A549 (cell line): ENCODE results near the gene KIF16B.

ENCODE experiments used
- CTCF ChIP-seq: fragments of >200 bp; sonication (Bioruptor Twin); formaldehyde crosslinking; IDR thresholded peaks from 3 replicates; pipeline ENCODE4 v1.5.1; 2016
- ELK1 ChIP-seq: fragments of 150-350 bp; IDR thresholded peaks from 2 replicates; pipeline ENCODE4 v1.6.1; 2014; ENCODE audit warnings: low read depth, mild to moderate bottlenecking, low read length
- EP300 ChIP-seq, 2 experiments: fragments of >200 bp; sonication (Bioruptor Twin); formaldehyde crosslinking; IDR thresholded peaks; 2 replicates in 1 of 2; 3 replicates in 1 of 2; pipeline ENCODE4 v1.6.1; 2016 to 2017
- HMGXB4 ChIP-seq: fragments of 250-450 bp; sonication (Bioruptor Pico); IDR thresholded peaks from 2 replicates; pipeline ENCODE4 v1.5.0; 2021; ENCODE audit warnings: mild to moderate bottlenecking, moderate library complexity, borderline replicate concordance
- KDM5A ChIP-seq: fragments of 200-600 bp; sonication (generic); IDR thresholded peaks from 2 replicates; pipeline ENCODE4 v1.6.1; 2016; ENCODE audit warnings: antibody characterized with exemption, mild to moderate bottlenecking
- POLR2A ChIP-seq: IDR thresholded peaks from 2 replicates; pipeline ENCODE4 v1.6.1; 2012; ENCODE audit warnings: mild to moderate bottlenecking, low read length
- USF2 ChIP-seq: fragments of 450-650 bp; IDR thresholded peaks from 2 replicates; pipeline ENCODE4 v1.6.1; 2014; ENCODE audit warnings: antibody characterized with exemption
- ZFP36 ChIP-seq: fragments of 450-650 bp; IDR thresholded peaks from 2 replicates; pipeline ENCODE4 v1.6.1; 2014; ENCODE audit warnings: borderline replicate concordance; ENCODE audit not compliant: partially characterized antibody

GRCh38 chr20:16505894-16506293, 67.4 kb downstream of the KIF16B start:
- TF ChIP-seq KDM5A (no peak), EP300 (IDR thresholded peaks at IDR 0.05) (no peak), CTCF (no peak), ELK1 (no peak), ZFP36 (no peak), HMGXB4 (CRISPR knock-in tag) (no peak), USF2 (no peak), POLR2A (no peak)
